ENCODE measurements around the gene BAIAP2L2.

The BAIAP2L2 gene, protein sequence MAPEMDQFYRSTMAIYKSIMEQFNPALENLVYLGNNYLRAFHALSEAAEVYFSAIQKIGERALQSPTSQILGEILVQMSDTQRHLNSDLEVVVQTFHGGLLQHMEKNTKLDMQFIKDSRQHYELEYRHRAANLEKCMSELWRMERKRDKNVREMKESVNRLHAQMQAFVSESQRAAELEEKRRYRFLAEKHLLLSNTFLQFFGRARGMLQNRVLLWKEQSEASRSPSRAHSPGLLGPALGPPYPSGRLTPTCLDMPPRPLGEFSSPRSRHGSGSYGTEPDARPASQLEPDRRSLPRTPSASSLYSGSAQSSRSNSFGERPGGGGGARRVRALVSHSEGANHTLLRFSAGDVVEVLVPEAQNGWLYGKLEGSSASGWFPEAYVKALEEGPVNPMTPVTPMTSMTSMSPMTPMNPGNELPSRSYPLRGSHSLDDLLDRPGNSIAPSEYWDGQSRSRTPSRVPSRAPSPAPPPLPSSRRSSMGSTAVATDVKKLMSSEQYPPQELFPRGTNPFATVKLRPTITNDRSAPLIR

DNA sequence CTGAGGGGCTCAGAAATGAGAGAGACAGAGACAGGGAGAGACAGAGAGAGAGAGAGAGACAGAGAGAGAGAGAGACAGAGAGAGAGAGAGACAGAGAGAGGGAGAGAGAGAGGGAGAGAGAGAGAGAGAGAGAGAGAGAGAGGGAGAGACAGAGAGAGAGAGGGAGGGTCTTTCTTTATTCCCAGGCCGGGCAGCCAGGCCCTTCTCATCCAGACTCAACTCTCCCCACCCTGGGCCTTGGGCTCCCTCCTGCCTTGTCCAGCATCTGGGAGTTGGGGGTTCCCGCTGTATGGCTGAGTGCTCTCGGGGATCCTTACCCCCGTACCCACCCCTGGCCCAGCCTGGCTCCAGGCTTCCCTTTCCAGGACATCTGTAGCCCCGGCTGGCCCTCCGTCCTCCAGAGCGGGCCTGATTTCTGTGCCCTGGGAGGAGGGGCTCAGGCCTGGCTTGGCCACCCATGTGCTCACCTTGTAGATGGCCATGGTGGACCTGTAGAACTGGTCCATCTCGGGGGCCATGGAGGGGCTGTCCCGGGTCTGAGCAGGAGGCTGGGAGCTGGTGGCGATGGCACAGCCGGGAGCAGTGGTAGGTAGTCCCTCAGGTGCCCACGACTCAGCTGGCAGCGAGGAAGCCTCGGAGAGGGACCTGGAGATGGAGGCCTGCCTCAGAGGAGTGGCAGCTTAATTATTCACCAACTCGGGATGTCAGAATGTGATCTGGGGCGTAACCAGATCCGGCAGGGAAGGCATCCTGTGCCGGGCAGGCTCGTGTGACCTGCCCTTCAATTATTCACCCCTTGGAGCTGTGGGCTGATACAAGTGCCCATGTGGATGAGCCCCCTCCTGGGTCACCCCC, at the start of gene BAIAP2L2:
TSS of gene BAIAP2L2 (minus strand) at position 677 of the 855 bp plus-strand sequence. CDS start at position 518, 159 bp downstream.
- TF ChIP-seq, protein P1, sequence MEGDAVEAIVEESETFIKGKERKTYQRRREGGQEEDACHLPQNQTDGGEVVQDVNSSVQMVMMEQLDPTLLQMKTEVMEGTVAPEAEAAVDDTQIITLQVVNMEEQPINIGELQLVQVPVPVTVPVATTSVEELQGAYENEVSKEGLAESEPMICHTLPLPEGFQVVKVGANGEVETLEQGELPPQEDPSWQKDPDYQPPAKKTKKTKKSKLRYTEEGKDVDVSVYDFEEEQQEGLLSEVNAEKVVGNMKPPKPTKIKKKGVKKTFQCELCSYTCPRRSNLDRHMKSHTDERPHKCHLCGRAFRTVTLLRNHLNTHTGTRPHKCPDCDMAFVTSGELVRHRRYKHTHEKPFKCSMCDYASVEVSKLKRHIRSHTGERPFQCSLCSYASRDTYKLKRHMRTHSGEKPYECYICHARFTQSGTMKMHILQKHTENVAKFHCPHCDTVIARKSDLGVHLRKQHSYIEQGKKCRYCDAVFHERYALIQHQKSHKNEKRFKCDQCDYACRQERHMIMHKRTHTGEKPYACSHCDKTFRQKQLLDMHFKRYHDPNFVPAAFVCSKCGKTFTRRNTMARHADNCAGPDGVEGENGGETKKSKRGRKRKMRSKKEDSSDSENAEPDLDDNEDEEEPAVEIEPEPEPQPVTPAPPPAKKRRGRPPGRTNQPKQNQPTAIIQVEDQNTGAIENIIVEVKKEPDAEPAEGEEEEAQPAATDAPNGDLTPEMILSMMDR (IDR thresholded peaks at IDR 0.05): no peak

DNA sequence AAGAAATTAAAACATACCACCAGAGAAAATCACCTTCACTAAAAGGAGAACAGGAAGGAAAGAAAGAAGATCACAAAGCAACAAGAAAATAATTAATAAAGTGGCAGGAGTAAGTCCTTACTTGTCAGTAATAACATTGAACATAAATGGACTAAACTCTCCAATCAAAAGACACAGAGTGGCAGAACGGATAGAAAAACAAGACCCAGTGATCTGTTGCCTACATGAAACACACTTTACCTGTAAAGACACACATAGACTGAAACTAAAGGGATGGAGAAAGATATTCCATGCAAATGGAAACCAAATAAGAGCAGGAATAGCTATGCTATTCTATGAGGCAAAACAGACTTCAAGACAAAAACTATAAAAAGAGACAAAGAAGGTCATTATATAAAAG, 45.2 kb upstream of the BAIAP2L2 start:
- TF ChIP-seq, protein P1 (IDR thresholded peaks at IDR 0.05): no peak

DNA sequence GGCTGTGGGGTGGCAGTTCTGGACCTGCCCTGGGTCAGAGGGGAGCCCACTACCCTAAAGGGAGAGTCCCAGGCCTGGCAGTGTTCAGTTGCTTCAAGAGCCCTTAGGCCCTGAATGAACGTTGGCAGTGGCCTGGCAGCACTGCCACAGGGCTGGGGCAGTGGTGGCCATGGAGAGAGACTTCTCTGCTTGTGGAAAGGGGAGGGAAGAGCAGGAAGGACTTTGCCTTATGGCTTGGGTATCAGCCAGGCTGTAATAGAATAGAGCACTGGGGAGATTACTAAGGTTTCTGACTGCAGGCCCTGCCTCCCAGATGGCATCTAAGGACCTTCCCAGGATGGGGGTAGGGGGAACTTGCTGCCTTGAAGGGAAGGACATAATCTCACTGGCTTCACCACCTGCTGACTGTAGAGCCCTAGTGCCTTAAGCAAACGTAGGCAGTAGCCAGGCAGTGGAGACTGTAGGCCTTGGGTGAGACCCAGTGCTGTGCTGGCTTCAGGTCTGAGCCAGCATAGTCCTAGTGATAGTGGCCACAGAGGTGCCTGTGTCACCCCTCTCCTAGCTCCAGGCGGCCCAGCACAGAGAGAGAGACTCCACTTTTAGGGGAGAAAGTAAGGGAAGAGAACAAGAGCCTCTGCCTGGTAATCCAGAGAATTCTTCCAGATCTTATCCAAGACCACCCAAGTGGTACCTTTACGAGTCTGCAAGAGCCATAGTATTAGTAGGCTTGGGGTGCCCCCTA, 43.5 kb upstream of the BAIAP2L2 start:
- TF ChIP-seq, protein P1 (IDR thresholded peaks at IDR 0.05): no peak

DNA sequence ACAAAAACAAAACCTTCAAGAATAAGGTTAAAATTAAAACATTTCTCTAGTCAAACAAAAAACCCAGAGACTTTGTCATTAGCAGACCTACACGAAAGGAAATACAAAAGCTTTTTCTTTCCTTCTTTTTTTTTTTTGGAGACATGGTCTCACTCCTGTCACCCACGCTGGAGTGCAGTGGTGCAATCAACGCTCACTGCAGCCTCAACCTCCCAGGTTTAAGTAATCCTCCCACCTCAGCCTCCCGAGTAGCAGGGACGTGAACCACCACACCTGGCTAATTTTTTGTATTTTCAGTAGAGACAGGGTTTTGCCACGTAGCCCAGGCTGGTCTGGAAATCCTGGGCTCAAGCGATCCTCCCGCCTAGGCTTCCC, 40.6 kb upstream of the BAIAP2L2 start:
- TF ChIP-seq, protein P1 (IDR thresholded peaks at IDR 0.05): no peak

DNA sequence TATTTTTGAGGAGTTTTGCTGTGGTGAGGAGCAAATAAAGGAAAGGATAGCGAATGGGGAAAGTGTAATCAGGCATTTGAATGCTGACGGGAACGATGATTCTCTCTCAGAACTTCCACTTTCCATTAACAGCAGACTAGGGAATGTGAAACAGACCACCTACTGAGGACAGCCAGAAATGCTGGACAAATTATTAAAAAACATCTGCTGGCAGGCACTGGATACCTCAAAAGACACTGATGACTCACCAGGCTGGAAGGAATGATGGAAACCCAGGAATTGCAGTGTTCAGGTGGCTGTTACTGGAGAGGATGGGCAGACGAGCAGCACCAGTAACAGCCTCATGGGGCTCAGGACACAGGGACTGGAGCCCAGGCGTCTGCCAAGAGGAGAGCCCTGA, 37.8 kb upstream of the BAIAP2L2 start:
- TF ChIP-seq, protein P1 (IDR thresholded peaks at IDR 0.05): no peak

DNA sequence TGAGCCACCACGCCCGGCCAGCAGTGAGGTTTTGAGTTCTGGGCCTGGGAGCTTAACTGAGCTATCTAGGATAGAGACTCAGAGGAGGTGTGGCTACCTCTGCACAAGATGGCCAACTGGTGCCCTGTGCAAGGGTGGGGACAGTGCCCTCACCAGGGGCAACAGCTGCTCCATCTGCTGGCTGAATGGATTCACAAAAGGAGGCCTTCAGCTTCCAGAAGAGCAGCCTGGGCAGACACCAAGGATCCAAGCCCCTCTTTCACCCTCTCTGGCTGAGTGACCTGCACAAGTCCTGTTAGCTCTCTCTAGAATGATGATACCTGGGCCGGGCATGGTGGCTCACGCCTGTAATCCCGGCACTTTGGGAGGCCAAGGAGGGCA, 33.5 kb upstream of the BAIAP2L2 start:
- TF ChIP-seq, protein P1 (IDR thresholded peaks at IDR 0.05): no peak

DNA sequence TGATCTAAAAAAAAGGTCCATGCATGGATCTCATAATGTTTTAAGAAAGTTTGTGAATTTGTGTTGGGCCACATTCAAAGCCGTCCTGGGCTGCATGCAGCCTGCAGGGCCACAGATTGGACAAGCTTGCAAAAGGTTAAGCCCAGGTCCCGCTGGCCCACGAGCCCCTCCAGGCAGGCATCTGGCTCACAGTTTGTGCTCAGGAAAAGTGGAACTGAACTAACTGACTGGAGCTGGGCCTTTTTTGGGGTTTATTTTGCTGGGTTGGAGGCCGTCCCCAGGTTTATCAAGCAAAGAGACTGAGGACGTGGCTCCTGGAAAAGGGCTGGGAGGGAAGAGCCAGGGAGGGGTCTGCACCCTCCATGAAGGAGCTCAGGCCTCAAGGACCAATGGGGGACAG, 32.1 kb upstream of the BAIAP2L2 start:
- TF ChIP-seq, protein P1 (IDR thresholded peaks at IDR 0.05): no peak

Measured in LNCAP (cell line).